A549 (cell line): ENCODE results near the gene UBC. TPM values are rescaled to one million over a fixed set of nuclear protein-coding genes. Genes with fewer than 3 reads are reported as not detected.

Experiments
- ATAC-seq, 2 experiments: fragments of 200-7000 bp in 1 of 2; fragments of >200 bp in 1 of 2; cut with Nextera tagmentation in 1 of 2; cut with Tn5 transposase in 1 of 2; 3 replicates each; pipeline versions ENCODE4 v1.8.0 to v1.9.1; 2018 to 2020; ENCODE audit warnings: mild to moderate bottlenecking in 1 of 2, moderate library complexity in 1 of 2
- CTCF ChIA-PET: fragments of 300-600 bp; sonication (Branson Sonifier 250); formaldehyde crosslinking; extraction: SDS; loops from one replicate; lab custom pipeline; 2021; ENCODE audit warnings: antibody characterized with exemption, inconsistent platforms; lab: Yijun Ruan, JAX
- POLR2A ChIA-PET: fragments of 350-600 bp; formaldehyde crosslinking; extraction: SDS; loops from one replicate; lab custom pipeline; 2021; ENCODE audit warnings: antibody characterized with exemption, inconsistent platforms; lab: Yijun Ruan, JAX
- DNase-seq, 2 experiments: peaks; one replicate each; pipeline versions ENCODE4 v3.0.0 to v3.0.0-alpha.2; 2011 to 2016; ENCODE audit warnings: low read depth in 1 of 2, low spot score in 1 of 2
- FAIRE-seq: peaks from 2 replicates; lab custom pipeline; 2011; peaks lifted over from hg19 to GRCh38; lab: Jason Lieb, UNC
- H3K27ac ChIP-seq, 2 experiments: fragments of >200 bp; sonication (Bioruptor Twin); formaldehyde crosslinking; 3 replicates each; pipeline ENCODE4 v1.5.1; 2016 to 2017
- H3K4me1 ChIP-seq: fragments of >200 bp; sonication (Bioruptor Twin); formaldehyde crosslinking; 3 replicates; pipeline ENCODE4 v1.6.1; 2016
- H3K4me2 ChIP-seq: fragments of >200 bp; sonication (Bioruptor Twin); formaldehyde crosslinking; 3 replicates; pipeline ENCODE4 v1.6.1; 2016
- H3K4me3 ChIP-seq: fragments of >200 bp; sonication (Bioruptor Twin); formaldehyde crosslinking; 3 replicates; pipeline ENCODE4 v1.5.1; 2016
- H3K9me3 ChIP-seq: fragments of >200 bp; sonication (Bioruptor Twin); formaldehyde crosslinking; 3 replicates; pipeline ENCODE4 v1.6.1; 2016
- ATOH8 ChIP-seq: fragments of 250-450 bp; sonication (Bioruptor Pico); IDR thresholded peaks from 2 replicates; pipeline ENCODE4 v1.5.0; 2020; ENCODE audit warnings: low read depth, mild to moderate bottlenecking, moderate library complexity
- CBX2 ChIP-seq: fragments of 200-600 bp; sonication (generic); IDR thresholded peaks from 2 replicates; pipeline ENCODE4 v1.6.1; 2016; ENCODE audit warnings: low read depth, mild to moderate bottlenecking, borderline replicate concordance
- CTCF ChIP-seq: fragments of >200 bp; sonication (Bioruptor Twin); formaldehyde crosslinking; IDR thresholded peaks from 3 replicates; pipeline ENCODE4 v1.5.1; 2016
- E2F6 ChIP-seq: IDR thresholded peaks from 2 replicates; pipeline ENCODE4 v1.6.1; 2012; ENCODE audit warnings: low read depth, borderline replicate concordance
- EP300 ChIP-seq, 2 experiments: fragments of >200 bp; sonication (Bioruptor Twin); formaldehyde crosslinking; IDR thresholded peaks; 2 replicates in 1 of 2; 3 replicates in 1 of 2; pipeline ENCODE4 v1.6.1; 2016 to 2017
- ESRRA ChIP-seq: fragments of 150-350 bp; IDR thresholded peaks from 2 replicates; pipeline ENCODE4 v1.6.1; 2014; ENCODE audit warnings: mild to moderate bottlenecking, low read length, borderline replicate concordance
- FOSL2 ChIP-seq, 2 experiments: fragments of 450-650 bp in 1 of 2; fragments of >200 bp in 1 of 2; sonication (Bioruptor Twin) in 1 of 2; formaldehyde crosslinking; IDR thresholded peaks; 2 replicates each; pipeline versions ENCODE4 v1.5.0 to v1.6.1; 2016 to 2020; ENCODE audit warnings: mild to moderate bottlenecking in 1 of 2, moderate library complexity in 1 of 2
- GATA3 ChIP-seq: IDR thresholded peaks from 2 replicates; pipeline ENCODE4 v1.6.1; 2012; ENCODE audit warnings: borderline replicate concordance
- HDAC2 ChIP-seq: fragments of 200-600 bp; sonication (generic); IDR thresholded peaks from 2 replicates; pipeline ENCODE4 v1.6.1; 2016
- HMGXB4 ChIP-seq: fragments of 250-450 bp; sonication (Bioruptor Pico); IDR thresholded peaks from 2 replicates; pipeline ENCODE4 v1.5.0; 2021; ENCODE audit warnings: mild to moderate bottlenecking, moderate library complexity, borderline replicate concordance
- HOXA7 ChIP-seq: fragments of 250-450 bp; sonication (Bioruptor Pico); IDR thresholded peaks from 2 replicates; pipeline ENCODE4 v1.5.0; 2020; ENCODE audit warnings: mild to moderate bottlenecking, moderate library complexity
- HOXB13 ChIP-seq: fragments of 250-450 bp; sonication (Bioruptor Pico); IDR thresholded peaks from 2 replicates; pipeline ENCODE4 v1.5.0; 2020; ENCODE audit warnings: low read depth, mild to moderate bottlenecking, moderate library complexity
- HOXB5 ChIP-seq: fragments of 250-450 bp; sonication (Bioruptor Pico); IDR thresholded peaks from 2 replicates; pipeline ENCODE4 v1.5.0; 2020; ENCODE audit warnings: mild to moderate bottlenecking, moderate library complexity
- KDM1A ChIP-seq: fragments of 200-600 bp; sonication (generic); IDR thresholded peaks from 2 replicates; pipeline ENCODE4 v1.6.1; 2016; ENCODE audit warnings: low read depth, mild to moderate bottlenecking
- MAFK ChIP-seq: fragments of 450-650 bp; IDR thresholded peaks from 2 replicates; pipeline ENCODE4 v1.6.1; 2014; ENCODE audit not compliant: partially characterized antibody
- MYC ChIP-seq: IDR thresholded peaks from 2 replicates; pipeline ENCODE4 v1.6.1; 2012; ENCODE audit warnings: mild to moderate bottlenecking, inconsistent platforms, low read length, improper control_type of control experiment, borderline replicate concordance
- NFE2L2 ChIP-seq: fragments of 150-350 bp; conservative IDR thresholded peaks from 2 replicates; pipeline ENCODE4 v1.6.1; 2014; ENCODE audit warnings: low read length
- NPAS2 ChIP-seq: fragments of 250-450 bp; sonication (Bioruptor Pico); IDR thresholded peaks from 2 replicates; pipeline ENCODE4 v1.8.0; 2022; ENCODE audit warnings: mild to moderate bottlenecking, moderate library complexity, borderline replicate concordance
- POLR2A ChIP-seq: IDR thresholded peaks from 2 replicates; pipeline ENCODE4 v1.6.1; 2012; ENCODE audit warnings: mild to moderate bottlenecking, low read length
- POLR2AphosphoS2 ChIP-seq: conservative IDR thresholded peaks from 2 replicates; pipeline ENCODE4 v1.6.1; 2012; ENCODE audit warnings: low read length, improper control_type of control experiment, inconsistent platforms
- REST ChIP-seq: fragments of 200-600 bp; sonication (generic); IDR thresholded peaks from 2 replicates; pipeline ENCODE4 v1.6.1; 2016; ENCODE audit warnings: antibody characterized with exemption, mild to moderate bottlenecking, moderate library complexity
- RFX5 ChIP-seq: fragments of 450-650 bp; IDR thresholded peaks from 2 replicates; pipeline ENCODE4 v1.7.1; 2014; ENCODE audit warnings: antibody characterized with exemption, mild to moderate bottlenecking, moderate library complexity
- TFCP2L1 ChIP-seq: fragments of 250-450 bp; sonication (Bioruptor Pico); IDR thresholded peaks from 2 replicates; pipeline ENCODE4 v1.5.0; 2021; ENCODE audit warnings: mild to moderate bottlenecking
- TP53 ChIP-seq: fragments of 250-450 bp; sonication (Bioruptor Pico); IDR thresholded peaks from 2 replicates; pipeline ENCODE4 v1.5.0; 2021; ENCODE audit warnings: mild to moderate bottlenecking, moderate library complexity
- ZC3H11A ChIP-seq: fragments of 450-650 bp; IDR thresholded peaks from 2 replicates; pipeline ENCODE4 v1.6.1; 2014; ENCODE audit warnings: antibody characterized with exemption, mild to moderate bottlenecking
- ZNF302 ChIP-seq: fragments of 250-450 bp; sonication (Bioruptor Pico); IDR thresholded peaks from 2 replicates; pipeline ENCODE4 v1.9.0; 2021; ENCODE audit warnings: inconsistent platforms, mild to moderate bottlenecking, moderate library complexity
- WGBS: methylation state at CpG from one replicate; pipeline ENCODE4 v1.1.6; 2017; ENCODE audit errors: missing lambda C conversion rate; 5-methylcytosine and 5-hydroxymethylcytosine counted together
- polyA plus RNA-seq, 4 experiments: library from polyadenylated mRNA; depleted of rRNA in 3 of 4; stranded (reverse); fragments of >200 nt; fragmentation: RNase III in 1 of 4; extraction: RNeasy Plus Mini Kit Qiagen cat#74134 plus additional on column Dnase treatment in 1 of 4; gene quantifications; 2 replicates in 3 of 4; 3 replicates in 1 of 4; pipeline ENCODE4 v1.2.3, GENCODE V29; 2011 to 2017
- TF ChIP-seq, protein P1 (sequence below): fragments of >200 bp; sonication (Bioruptor Twin); formaldehyde crosslinking; IDR thresholded peaks from 2 replicates; pipeline ENCODE4 v1.6.1; 2016
- TF ChIP-seq, protein P2 (sequence below): IDR thresholded peaks from 2 replicates; pipeline ENCODE4 v1.6.1; 2012

Gene UBC
- polyA plus RNA-seq, 2 of the 4 experiments (the other 2 are of a cell fraction), result 993 to 2,000 TPM

- ATAC-seq (peak; percentile 21 to 42), FAIRE-seq (no peak), DNase-seq (peak in 1 of 2 experiments; percentile 94)
- peak overlapping the region; percentile 97 for H3K4me3 ChIP-seq
- ChIA-PET POLR2A (interaction anchor here (0.8 to 5.9 kb wide), 9 partner anchors 9 to 532 kb away, joined by 3 to 125 read pairs (median 6); no protein-coding TSS in a partner anchor), CTCF (interaction anchor here (0.6 to 13.3 kb wide), 4 partner anchors 9 to 25 kb away, joined by 5 to 147 read pairs (median 6); no protein-coding TSS in a partner anchor)
- H3K4me1 ChIP-seq, result peaks cover 43% of the 10 kb centered on the region
- H3K9me3 ChIP-seq, result no peaks in the 10 kb centered on the region
- H3K4me2 ChIP-seq, result peak overlapping the region; percentile 69
- peak overlapping the region; percentile 97 to 98 for H3K27ac ChIP-seq
- WGBS, result 1% methylated on average over 43 of the region's 46 CpGs
- peak; percentile 63 for TF ChIP-seq TP53 (CRISPR knock-in tag)
- no peak for TF ChIP-seq HOXB5 (CRISPR knock-in tag)
- no peak for TF ChIP-seq KDM1A
- no peak for TF ChIP-seq HDAC2
- peak; percentile 8; the same call in 1 of the 2 replicates for TF ChIP-seq POLR2AphosphoS2
- no peak for TF ChIP-seq ZNF302 (CRISPR knock-in tag)
- TF ChIP-seq EP300 (IDR thresholded peaks at IDR 0.05), result no peak
- peak; percentile 47 for TF ChIP-seq CTCF
- TF ChIP-seq HOXB13, result no peak
- TF ChIP-seq, protein P1, sequence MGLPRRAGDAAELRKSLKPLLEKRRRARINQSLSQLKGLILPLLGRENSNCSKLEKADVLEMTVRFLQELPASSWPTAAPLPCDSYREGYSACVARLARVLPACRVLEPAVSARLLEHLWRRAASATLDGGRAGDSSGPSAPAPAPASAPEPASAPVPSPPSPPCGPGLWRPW, result no peak
- peak; percentile 48; the same call in 1 of the 2 replicates for TF ChIP-seq POLR2A
- 0 out of 2 replicates have a peak, but pooled peaks have one; percentile 3 for TF ChIP-seq NFE2L2
- no peak for TF ChIP-seq ATOH8
- TF ChIP-seq FOSL2 (IDR thresholded peaks at IDR 0.05), result no peak
- peak; percentile 48; the same call in 1 of the 2 replicates for TF ChIP-seq FOSL2 (CRISPR knock-in tag; IDR thresholded peaks at IDR 0.05)
- TF ChIP-seq RFX5, result no peak
- no peak for TF ChIP-seq MYC
- peak; percentile 96 for TF ChIP-seq TFCP2L1
- TF ChIP-seq REST, result no peak
- TF ChIP-seq, protein P2, sequence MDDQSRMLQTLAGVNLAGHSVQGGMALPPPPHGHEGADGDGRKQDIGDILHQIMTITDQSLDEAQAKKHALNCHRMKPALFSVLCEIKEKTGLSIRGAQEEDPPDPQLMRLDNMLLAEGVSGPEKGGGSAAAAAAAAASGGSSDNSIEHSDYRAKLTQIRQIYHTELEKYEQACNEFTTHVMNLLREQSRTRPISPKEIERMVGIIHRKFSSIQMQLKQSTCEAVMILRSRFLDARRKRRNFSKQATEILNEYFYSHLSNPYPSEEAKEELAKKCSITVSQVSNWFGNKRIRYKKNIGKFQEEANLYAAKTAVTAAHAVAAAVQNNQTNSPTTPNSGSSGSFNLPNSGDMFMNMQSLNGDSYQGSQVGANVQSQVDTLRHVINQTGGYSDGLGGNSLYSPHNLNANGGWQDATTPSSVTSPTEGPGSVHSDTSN, result no peak
- TF ChIP-seq E2F6, result peak; percentile 38; the same call in 1 of the 2 replicates
- peak; percentile 1; the same call in 1 of the 2 replicates for TF ChIP-seq GATA3
- no peak for TF ChIP-seq CBX2
- TF ChIP-seq HOXA7 (CRISPR knock-in tag), result peak; percentile 95
- TF ChIP-seq HMGXB4 (CRISPR knock-in tag), result 0 out of 2 replicates have a peak, but pooled peaks have one; percentile 80
- no peak for TF ChIP-seq ZC3H11A
- no peak for TF ChIP-seq NPAS2 (CRISPR knock-in tag)
- TF ChIP-seq MAFK, result no peak
- no peak for TF ChIP-seq ESRRA
Observed at GRCh38 chr12:124913474-124914391, 717 bp downstream of the UBC start.
